BE2C (cell line): ENCODE measurements around the gene PNMA8A.

ENCODE experiments used
- DNase-seq: peaks from one replicate; pipeline ENCODE4 v3.0.0-alpha.2; 2020
- H3K27me3 ChIP-seq: fragments of 250-450 bp; sonication (Bioruptor Pico); 2 replicates; pipeline ENCODE4 v1.5.1; 2020; ENCODE audit warnings: mild to moderate bottlenecking
- H3K36me3 ChIP-seq: fragments of 250-450 bp; sonication (Bioruptor Pico); 2 replicates; pipeline ENCODE4 v1.5.1; 2020; ENCODE audit warnings: mild to moderate bottlenecking
- H3K4me1 ChIP-seq: fragments of 250-450 bp; sonication (Bioruptor Pico); 2 replicates; pipeline ENCODE4 v1.5.1; 2020
- H3K4me3 ChIP-seq: 2 replicates; pipeline ENCODE4 v1.5.1; 2011; ENCODE audit warnings: low read depth, low read length
- H3K9me3 ChIP-seq: fragments of 250-450 bp; sonication (Bioruptor Pico); 2 replicates; pipeline ENCODE4 v1.5.1; 2020
- TF ChIP-seq, protein P1 (sequence below): IDR thresholded peaks from 2 replicates; pipeline ENCODE4 v1.5.1; 2012; ENCODE audit warnings: mild to moderate bottlenecking, low read depth, low read length

The PNMA8A gene

GRCh38 chr19:46514589-46515289, 43.4 kb upstream of the PNMA8A start:
- Histone ChIP-seq H3K36me3 (no peaks in the 10 kb centered on the region), H3K4me3 (no peak overlapping the region), H3K27me3 (no peaks in the 10 kb centered on the region), H3K4me1 (no peaks in the 10 kb centered on the region), H3K9me3 (no peaks in the 10 kb centered on the region)
- TF ChIP-seq, protein P1, sequence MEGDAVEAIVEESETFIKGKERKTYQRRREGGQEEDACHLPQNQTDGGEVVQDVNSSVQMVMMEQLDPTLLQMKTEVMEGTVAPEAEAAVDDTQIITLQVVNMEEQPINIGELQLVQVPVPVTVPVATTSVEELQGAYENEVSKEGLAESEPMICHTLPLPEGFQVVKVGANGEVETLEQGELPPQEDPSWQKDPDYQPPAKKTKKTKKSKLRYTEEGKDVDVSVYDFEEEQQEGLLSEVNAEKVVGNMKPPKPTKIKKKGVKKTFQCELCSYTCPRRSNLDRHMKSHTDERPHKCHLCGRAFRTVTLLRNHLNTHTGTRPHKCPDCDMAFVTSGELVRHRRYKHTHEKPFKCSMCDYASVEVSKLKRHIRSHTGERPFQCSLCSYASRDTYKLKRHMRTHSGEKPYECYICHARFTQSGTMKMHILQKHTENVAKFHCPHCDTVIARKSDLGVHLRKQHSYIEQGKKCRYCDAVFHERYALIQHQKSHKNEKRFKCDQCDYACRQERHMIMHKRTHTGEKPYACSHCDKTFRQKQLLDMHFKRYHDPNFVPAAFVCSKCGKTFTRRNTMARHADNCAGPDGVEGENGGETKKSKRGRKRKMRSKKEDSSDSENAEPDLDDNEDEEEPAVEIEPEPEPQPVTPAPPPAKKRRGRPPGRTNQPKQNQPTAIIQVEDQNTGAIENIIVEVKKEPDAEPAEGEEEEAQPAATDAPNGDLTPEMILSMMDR = peak; percentile 2; the same call in 1 of the 2 replicates
- DNase-seq = no peak

- Histone ChIP-seq H3K4me1 (no peaks in the 10 kb centered on the region), H3K36me3 (no peaks in the 10 kb centered on the region), H3K27me3 (no peaks in the 10 kb centered on the region), H3K4me3 (no peak overlapping the region), H3K9me3 (no peaks in the 10 kb centered on the region)
- DNase-seq = peak; percentile 90
- TF ChIP-seq, protein P1 = peak; percentile 94
Observed at GRCh38 chr19:46513461-46514236, 42.3 kb upstream of the PNMA8A start.

DNA sequence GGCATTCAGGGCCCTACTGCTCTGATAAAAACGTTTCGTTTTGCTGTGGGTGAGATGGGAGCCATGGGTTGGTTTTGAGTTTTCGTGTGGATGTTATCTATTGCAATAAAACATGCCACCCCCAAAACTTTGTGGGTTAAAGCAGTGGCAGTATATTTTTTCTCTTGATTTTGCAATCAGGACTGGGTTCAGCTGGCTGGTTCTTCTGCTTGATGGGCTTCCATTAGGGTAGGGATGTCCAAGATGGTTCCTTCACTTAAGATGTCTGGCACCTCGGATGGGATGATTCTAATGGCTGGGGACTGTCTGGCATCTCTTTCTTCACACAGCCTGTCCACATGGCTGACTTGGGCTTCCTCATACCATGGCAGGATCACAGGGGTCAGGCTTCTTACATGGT, 39.9 kb upstream of the PNMA8A start:
- Histone ChIP-seq H3K27me3 (no peaks in the 10 kb centered on the region), H3K4me1 (no peaks in the 10 kb centered on the region), H3K4me3 (no peak overlapping the region), H3K36me3 (no peaks in the 10 kb centered on the region), H3K9me3 (no peaks in the 10 kb centered on the region)
- TF ChIP-seq, protein P1 = no peak
- no peak for DNase-seq

GRCh38 chr19:46508206-46508605, 36.8 kb upstream of the PNMA8A start:
- TF ChIP-seq, protein P1 = no peak

DNA sequence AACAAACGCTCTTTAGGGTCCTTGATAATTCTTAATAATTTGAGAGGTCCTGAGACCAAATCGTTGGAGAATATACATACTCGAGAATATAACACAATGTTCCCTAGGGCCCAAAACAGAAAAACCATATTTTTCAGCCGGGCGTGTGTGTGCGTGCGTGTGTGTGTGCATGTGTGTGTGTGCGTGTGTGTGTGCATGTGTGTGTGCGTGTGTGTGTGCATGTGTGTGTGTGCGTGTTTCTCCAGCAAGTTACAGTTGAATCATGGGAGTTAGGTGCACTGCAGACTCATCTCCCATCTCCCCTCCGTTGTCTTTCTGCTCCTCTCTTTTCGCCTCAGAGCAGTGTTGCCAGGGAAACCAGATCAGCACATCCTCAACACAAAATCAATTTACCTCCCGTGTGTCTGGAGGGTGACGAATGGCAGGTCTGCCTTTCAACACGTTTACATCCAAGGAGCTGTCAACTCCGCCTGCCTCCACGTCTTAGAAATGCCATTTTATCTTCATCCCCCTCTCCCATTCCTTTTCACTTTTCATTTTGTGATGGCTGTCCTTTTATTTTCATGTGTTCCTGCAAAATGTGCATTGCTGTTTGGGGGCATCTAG, 32.6 kb upstream of the PNMA8A start:
- peak; percentile 30 for DNase-seq
- no peaks in the 10 kb centered on the region for H3K36me3 ChIP-seq
- H3K27me3 ChIP-seq = no peaks in the 10 kb centered on the region
- peaks cover 6% of the 10 kb centered on the region; the same call in 1 of the 2 replicates for H3K4me1 ChIP-seq
- no peak overlapping the region for H3K4me3 ChIP-seq
- H3K9me3 ChIP-seq = no peaks in the 10 kb centered on the region
- TF ChIP-seq, protein P1 = no peak

More at GRCh38 chr19:46508206-46508605, 36.8 kb upstream of the PNMA8A start:
- no peak for DNase-seq
- H3K4me1 ChIP-seq = peaks cover 6% of the 10 kb centered on the region; the same call in 1 of the 2 replicates
- no peaks in the 10 kb centered on the region for H3K36me3 ChIP-seq
- no peaks in the 10 kb centered on the region for H3K27me3 ChIP-seq
- H3K9me3 ChIP-seq = no peaks in the 10 kb centered on the region
- no peak overlapping the region for H3K4me3 ChIP-seq
